ENCODE measurements around the gene PLAAT5. TPM values are rescaled to one million over a fixed set of nuclear protein-coding genes. Genes with fewer than 3 reads are reported as not detected.

PLAAT5 gene, protein sequence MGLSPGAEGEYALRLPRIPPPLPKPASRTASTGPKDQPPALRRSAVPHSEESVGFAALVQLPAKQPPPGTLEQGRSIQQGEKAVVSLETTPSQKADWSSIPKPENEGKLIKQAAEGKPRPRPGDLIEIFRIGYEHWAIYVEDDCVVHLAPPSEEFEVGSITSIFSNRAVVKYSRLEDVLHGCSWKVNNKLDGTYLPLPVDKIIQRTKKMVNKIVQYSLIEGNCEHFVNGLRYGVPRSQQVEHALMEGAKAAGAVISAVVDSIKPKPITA
- total RNA-seq (2021; ENCODE audit: unreplicated experiment) (not detected), Bru-seq, nascent RNA (not detected), BruChase-seq, experiment 1, labeled RNA remaining after a 6-hour chase (not detected), BruChase-seq, experiment 2, labeled RNA remaining after a 2-hour chase (not detected)
- polyA plus RNA-seq (2012), result not detected in 2 replicates
- long read RNA-seq, result 0 reads

DNA sequence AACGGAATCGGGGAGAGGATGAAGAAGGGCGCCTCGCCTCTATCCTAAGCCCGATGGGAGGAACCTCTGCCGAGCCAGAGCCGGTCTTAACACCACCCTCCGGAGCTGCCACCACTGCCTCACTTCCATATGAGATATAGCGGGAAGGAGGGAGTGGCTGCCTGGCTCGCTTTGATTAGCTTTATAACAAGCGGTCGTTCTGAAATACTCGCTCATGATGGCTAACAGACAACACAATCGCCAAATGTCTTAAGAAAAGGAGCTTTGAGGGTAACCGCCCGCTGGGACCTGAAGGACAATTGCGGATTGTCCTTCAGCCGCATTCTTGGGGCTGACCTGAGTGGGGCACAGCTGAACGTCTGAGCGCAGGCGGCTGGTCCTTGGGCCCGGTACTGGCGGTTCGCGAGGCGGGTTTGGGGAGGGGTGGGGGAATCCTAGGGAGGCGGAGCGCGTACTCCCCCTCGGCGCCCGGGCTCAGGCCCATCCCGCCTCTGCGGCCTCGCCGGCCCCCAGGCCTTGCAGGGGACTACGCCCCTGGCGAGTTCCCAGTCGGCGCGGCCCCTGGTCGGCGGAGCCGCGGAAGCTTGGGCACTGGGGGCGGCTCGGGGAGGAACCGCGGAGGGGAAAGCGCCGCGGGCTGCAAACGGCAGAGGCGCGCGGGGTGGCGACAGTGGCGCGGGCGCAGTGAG is at the start of gene PLAAT5:
TSS of gene PLAAT5 (minus strand) at position 617 of the 689 bp plus-strand sequence. CDS start at position 484, 133 bp downstream.
- CTCF ChIA-PET, result interaction anchor here (4.0 kb wide), 1 partner anchor 11 kb away, joined by 18 read pairs; no protein-coding TSS in a partner anchor
- intact Hi-C loops (cut with micrococcal nuclease), result no loop called here
- no peaks in the 10 kb centered on the region for H3K36me3 ChIP-seq (ENCODE audit: control insufficient read depth in 1 of 2, insufficient read depth in 2 of 2, low read length in 2 of 2)

More for the DNA sequence above, at the start of gene PLAAT5:
- no peak for ATAC-seq
- no peaks in the 10 kb centered on the region for H4K20me1 ChIP-seq (ENCODE audit: insufficient read depth)
- no peaks in the 10 kb centered on the region for H3K9me2 ChIP-seq (ENCODE audit: insufficient read depth)
- H3K4me3 ChIP-seq (replicated peaks in 1 of 2; ENCODE audit: low read depth in 1 of 2, low read length in 2 of 2), result no peak within 1 kb of the TSS
- no peak for DNase-seq (ENCODE audit: low read depth, low spot score)
- no peak within 1 kb of the TSS for H3K4me2 ChIP-seq (ENCODE audit: low read length)
- ChIA-PET RAD21 (ENCODE audit: low non-redundant PET in 1 of 2, low total read pairs in 2 of 2, uncharacterized antibody in 2 of 2, unreplicated experiment in 2 of 2) (no interaction called here), POLR2A (no interaction called here)
- no peaks in the 10 kb centered on the region for H3K27me3 ChIP-seq (ENCODE audit: insufficient read depth, low read length)
- 0 out of 4 replicates have a peak, but pooled peaks cover 0 to 2% of the 10 kb centered on the region in 2 experiments for H3K9me3 ChIP-seq (ENCODE audit: control insufficient read depth in 1 of 2, insufficient read depth in 1 of 2, low read depth in 1 of 2, low read length in 2 of 2)
- no peak within 1 kb of the TSS for H3K9ac ChIP-seq (ENCODE audit: low read length)
- BruUV-seq (replicated peaks), result no TSS peak
- H3K4me1 ChIP-seq (ENCODE audit: control insufficient read depth in 1 of 2, insufficient read depth in 2 of 2, low read length in 2 of 2), result no peaks in the 10 kb centered on the region
- no peak within 1 kb of the TSS for H2AFZ ChIP-seq (ENCODE audit: low read depth, low read length, poor library complexity, severe bottlenecking)
- TF ChIP-seq CBX3 (IDR thresholded peaks at IDR 0.05; ENCODE audit: low read depth) (no peak), ZNF274 (IDR thresholded peaks at IDR 0.05; ENCODE audit: low read depth, low read length) (no peak), ELF1 (IDR thresholded peaks at IDR 0.05; ENCODE audit: borderline replicate concordance, low read depth) (no peak), SRF (IDR thresholded peaks at IDR 0.05; ENCODE audit: low read depth) (no peak), JUND (IDR thresholded peaks at IDR 0.05) (no peak), EGR1 (IDR thresholded peaks at IDR 0.05; ENCODE audit: low read depth) (no peak), ZFX (IDR thresholded peaks at IDR 0.05) (no peak), CEBPB (IDR thresholded peaks at IDR 0.05; ENCODE audit: low read depth) (no peak), SP1 (IDR thresholded peaks at IDR 0.05; ENCODE audit: low read depth) (no peak), YY1 (IDR thresholded peaks at IDR 0.05; ENCODE audit: extremely low read depth, insufficient replicate concordance, low read depth, low read length) (no peak)
- TF ChIP-seq, protein P1, sequence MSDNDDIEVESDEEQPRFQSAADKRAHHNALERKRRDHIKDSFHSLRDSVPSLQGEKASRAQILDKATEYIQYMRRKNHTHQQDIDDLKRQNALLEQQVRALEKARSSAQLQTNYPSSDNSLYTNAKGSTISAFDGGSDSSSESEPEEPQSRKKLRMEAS (IDR thresholded peaks at IDR 0.05), result no peak
- TF ChIP-seq, protein P2, sequence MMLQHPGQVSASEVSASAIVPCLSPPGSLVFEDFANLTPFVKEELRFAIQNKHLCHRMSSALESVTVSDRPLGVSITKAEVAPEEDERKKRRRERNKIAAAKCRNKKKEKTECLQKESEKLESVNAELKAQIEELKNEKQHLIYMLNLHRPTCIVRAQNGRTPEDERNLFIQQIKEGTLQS (IDR thresholded peaks at IDR 0.05), result no peak
- no peaks in the 10 kb centered on the region for H3K79me2 ChIP-seq (ENCODE audit: insufficient read depth, low read length)
- H3K27ac ChIP-seq (ENCODE audit: low read depth, low read length), result no peak within 1 kb of the TSS

Data from HCT116 (cell line).